CD4-positive, alpha-beta T cell (primary cell): Measurements from ENCODE around the gene DDX4. TPM values are rescaled to one million over a fixed set of nuclear protein-coding genes. Genes with fewer than 3 reads are reported as not detected.

Source experiments
- ATAC-seq: fragments of 200-7000 bp; cut with Tn5 transposase; one replicate; pipeline ENCODE4 v1.10.0; 2022; ENCODE audit warnings: mild to moderate bottlenecking; ENCODE audit not compliant: poor library complexity
- CTCF ChIA-PET: fragments of 350-600 bp; sonication (Branson Sonifier 250); formaldehyde crosslinking; loops from one replicate; lab custom pipeline; 2021; ENCODE audit warnings: antibody characterized with exemption, inconsistent platforms; lab: Charles Lee
- POLR2A ChIA-PET: fragments of 350-600 bp; sonication (Branson Sonifier 250); formaldehyde crosslinking; loops from one replicate; lab custom pipeline; 2021; ENCODE audit warnings: antibody characterized with exemption, inconsistent platforms; lab: Charles Lee
- DNase-seq, 14 experiments: peaks; one replicate each; pipeline ENCODE4 v3.0.0-alpha.2; 2013 to 2020; ENCODE audit warnings: mixed read lengths in 2 of 14
- H3K27ac ChIP-seq, 2 donors: one replicate each; pipeline versions ENCODE4 v1.5.1 to v1.7.0; 2013; ENCODE audit warnings: low read length in 2 of 2, low read depth in 1 of 2, mild to moderate bottlenecking in 1 of 2
- H3K27me3 ChIP-seq, 2 experiments: 1 replicate in 1 of 2; 2 replicates in 1 of 2; pipeline versions ENCODE4 v1.6.1 to v1.7.0; 2013; ENCODE audit warnings: low read length in 2 of 2, control low read depth in 1 of 2, mild to moderate bottlenecking in 1 of 2, moderate library complexity in 1 of 2; ENCODE audit not compliant: insufficient read depth in 2 of 2, control insufficient read depth in 1 of 2
- H3K36me3 ChIP-seq: one replicate; pipeline ENCODE4 v1.6.1; 2013; ENCODE audit warnings: low read length, control low read depth; ENCODE audit not compliant: insufficient read depth
- H3K4me1 ChIP-seq: one replicate; pipeline ENCODE4 v1.6.1; 2013; ENCODE audit warnings: low read length, control low read depth; ENCODE audit not compliant: insufficient read depth
- H3K4me3 ChIP-seq: one replicate; pipeline ENCODE4 v1.5.1; 2013; ENCODE audit warnings: mild to moderate bottlenecking, low read length, moderate library complexity
- H3K9me3 ChIP-seq, 2 experiments: 1 replicate in 1 of 2; 2 replicates in 1 of 2; pipeline versions ENCODE4 v1.6.1 to v1.7.0; 2013; ENCODE audit warnings: low read length in 2 of 2, mild to moderate bottlenecking in 2 of 2, control low read depth in 1 of 2, moderate library complexity in 1 of 2; ENCODE audit not compliant: control insufficient read depth in 1 of 2, insufficient read depth in 1 of 2
- H3K27ac Mint-ChIP-seq: one replicate; pipeline ENCODE4 v1.8.0; 2020; ENCODE audit warnings: mixed read lengths
- H3K27me3 Mint-ChIP-seq: one replicate; pipeline ENCODE4 v1.8.0; 2021; ENCODE audit warnings: mixed read lengths
- H3K36me3 Mint-ChIP-seq: one replicate; pipeline ENCODE4 v1.8.0; 2021; ENCODE audit warnings: low read depth, mixed read lengths
- H3K4me1 Mint-ChIP-seq: one replicate; pipeline ENCODE4 v1.8.0; 2021; ENCODE audit warnings: low read depth, mixed read lengths
- H3K4me3 Mint-ChIP-seq: one replicate; pipeline ENCODE4 v1.8.0; 2020; ENCODE audit warnings: mild to moderate bottlenecking, mixed read lengths
- H3K9me3 Mint-ChIP-seq: one replicate; pipeline ENCODE4 v1.8.0; 2020; ENCODE audit warnings: mixed read lengths
- intact Hi-C, 2 experiments: fragments of 100-400 bp; cut with DNase I in 1 of 2; cut with micrococcal nuclease in 1 of 2; formaldehyde crosslinking; loops; one replicate each; pipeline versions ENCODE4 v1.15.1 to v1.9.0; 2023 to 2025; cut with DNase I, micrococcal nuclease
- total RNA-seq, 174 experiments: library from RNA in 2 of 174; stranded (reverse) in 2 of 174; gene quantifications; one replicate each; pipeline ENCODE4 v1.2.3 and lab custom pipeline; 2021 to 2026
- TF ChIP-seq, protein P1 (sequence below): fragments of 200-600 bp; IDR thresholded peaks from one replicate; pipeline ENCODE4 v1.8.0; 2022; ENCODE audit warnings: antibody characterized with exemption, mild to moderate bottlenecking

Gene DDX4
- total RNA-seq, 2 experiments from 2014 or later: not detected

DNA sequence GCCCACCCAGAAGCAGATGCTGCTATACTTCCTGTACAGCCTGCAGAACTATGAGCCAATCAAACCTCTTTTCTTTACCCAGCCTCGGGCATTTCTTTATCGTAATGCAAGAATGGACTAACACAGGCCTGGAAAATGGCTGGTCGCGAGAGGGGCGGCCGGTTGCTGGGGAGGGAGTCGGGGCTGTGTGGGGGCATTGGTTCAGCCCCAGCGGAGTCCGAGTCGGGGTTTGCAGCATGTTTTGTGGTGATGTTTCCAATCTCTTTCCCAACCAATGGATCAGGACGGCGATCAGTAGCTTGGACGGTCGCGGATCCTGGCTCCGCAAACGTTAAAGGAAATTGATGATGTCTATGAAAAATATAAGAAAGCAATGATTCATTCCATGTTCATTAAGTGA, 94.6 kb downstream of the DDX4 start:
- Mint-ChIP-seq H3K36me3 (no peaks in the 10 kb centered on the region), H3K27ac (no peak overlapping the region), H3K9me3 (no peaks in the 10 kb centered on the region), H3K4me1 (no peaks in the 10 kb centered on the region), H3K27me3 (peaks cover 13% of the 10 kb centered on the region), H3K4me3 (no peak overlapping the region)
- intact Hi-C loops: no loop called here
- ATAC-seq: no peak
- ChIA-PET CTCF (no interaction called here), POLR2A (no interaction called here)
- H3K27ac ChIP-seq: no peak overlapping the region
- H3K27me3 ChIP-seq: peaks cover 0 to 3% of the 10 kb centered on the region in 2 experiments
- no peak for DNase-seq
- TF ChIP-seq, protein P1, sequence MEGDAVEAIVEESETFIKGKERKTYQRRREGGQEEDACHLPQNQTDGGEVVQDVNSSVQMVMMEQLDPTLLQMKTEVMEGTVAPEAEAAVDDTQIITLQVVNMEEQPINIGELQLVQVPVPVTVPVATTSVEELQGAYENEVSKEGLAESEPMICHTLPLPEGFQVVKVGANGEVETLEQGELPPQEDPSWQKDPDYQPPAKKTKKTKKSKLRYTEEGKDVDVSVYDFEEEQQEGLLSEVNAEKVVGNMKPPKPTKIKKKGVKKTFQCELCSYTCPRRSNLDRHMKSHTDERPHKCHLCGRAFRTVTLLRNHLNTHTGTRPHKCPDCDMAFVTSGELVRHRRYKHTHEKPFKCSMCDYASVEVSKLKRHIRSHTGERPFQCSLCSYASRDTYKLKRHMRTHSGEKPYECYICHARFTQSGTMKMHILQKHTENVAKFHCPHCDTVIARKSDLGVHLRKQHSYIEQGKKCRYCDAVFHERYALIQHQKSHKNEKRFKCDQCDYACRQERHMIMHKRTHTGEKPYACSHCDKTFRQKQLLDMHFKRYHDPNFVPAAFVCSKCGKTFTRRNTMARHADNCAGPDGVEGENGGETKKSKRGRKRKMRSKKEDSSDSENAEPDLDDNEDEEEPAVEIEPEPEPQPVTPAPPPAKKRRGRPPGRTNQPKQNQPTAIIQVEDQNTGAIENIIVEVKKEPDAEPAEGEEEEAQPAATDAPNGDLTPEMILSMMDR: no peak
- peaks cover 0 to 7% of the 10 kb centered on the region in 2 experiments for H3K9me3 ChIP-seq
- H3K4me1 ChIP-seq: no peaks in the 10 kb centered on the region
- H3K36me3 ChIP-seq: no peaks in the 10 kb centered on the region
- no peak overlapping the region for H3K4me3 ChIP-seq

DNA sequence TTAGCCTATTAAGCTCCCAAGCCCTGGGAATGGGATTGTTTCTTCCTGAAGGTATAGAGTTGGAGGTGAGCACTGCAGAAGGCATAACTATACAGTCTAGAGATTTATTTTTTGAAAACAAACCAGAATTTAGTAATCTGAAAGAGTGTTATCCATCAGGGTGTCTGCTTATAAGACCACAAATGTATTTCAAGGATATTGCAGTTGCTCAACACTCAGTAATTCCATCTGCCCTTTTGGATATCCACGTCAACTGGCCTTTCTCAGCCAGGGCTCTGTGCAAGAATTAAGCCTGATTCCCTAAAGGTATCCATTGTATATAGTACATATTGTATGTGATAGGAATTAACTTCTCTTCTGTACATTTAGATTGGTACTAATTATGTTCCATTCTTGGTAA, 98.3 kb downstream of the DDX4 start:
- Histone ChIP-seq H3K4me1 (no peaks in the 10 kb centered on the region), H3K27me3 (no peaks in the 10 kb centered on the region), H3K4me3 (no peak overlapping the region), H3K9me3 (peaks cover 0 to 7% of the 10 kb centered on the region in 2 experiments), H3K27ac (no peak overlapping the region), H3K36me3 (no peaks in the 10 kb centered on the region)
- DNase-seq (no peak), ATAC-seq (no peak)
- no peaks in the 10 kb centered on the region for H3K36me3 Mint-ChIP-seq
- TF ChIP-seq, protein P1: no peak
- intact Hi-C loops: no loop called here
- H3K4me3 Mint-ChIP-seq: no peak overlapping the region
- no peaks in the 10 kb centered on the region for H3K9me3 Mint-ChIP-seq
- CTCF ChIA-PET: no interaction called here
- POLR2A ChIA-PET: no interaction called here
- no peaks in the 10 kb centered on the region for H3K4me1 Mint-ChIP-seq
- H3K27ac Mint-ChIP-seq: no peak overlapping the region
- H3K27me3 Mint-ChIP-seq: peaks cover 4% of the 10 kb centered on the region

DNA sequence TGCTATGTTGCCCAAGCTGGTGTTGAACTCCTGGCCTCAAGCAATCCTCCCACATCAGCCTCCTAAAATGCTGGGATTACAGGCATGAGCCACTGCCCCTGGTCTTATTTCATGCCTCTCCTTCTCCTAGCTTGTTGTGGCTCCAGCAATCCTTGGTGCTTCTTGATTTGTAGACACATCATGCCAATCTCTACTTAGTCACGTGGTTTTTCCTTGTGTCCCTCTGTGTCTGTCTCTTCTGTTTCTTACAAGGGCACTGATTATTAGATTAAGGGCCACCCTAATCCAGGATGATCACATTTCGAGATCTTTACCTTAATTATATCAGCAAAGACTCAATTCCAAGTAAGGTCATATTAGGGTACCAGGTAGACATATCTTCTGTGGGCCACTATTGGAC, 104.1 kb downstream of the DDX4 start:
- ATAC-seq (no peak), DNase-seq (no peak)
- H3K4me1 ChIP-seq: no peaks in the 10 kb centered on the region
- no peak overlapping the region for H3K4me3 ChIP-seq
- ChIA-PET CTCF (no interaction called here), POLR2A (no interaction called here)
- no peak overlapping the region for H3K27ac ChIP-seq
- no peaks in the 10 kb centered on the region for H3K9me3 ChIP-seq
- TF ChIP-seq, protein P1: no peak
- intact Hi-C loops: no loop called here
- H3K27me3 Mint-ChIP-seq: no peaks in the 10 kb centered on the region
- no peaks in the 10 kb centered on the region for H3K36me3 Mint-ChIP-seq
- H3K9me3 Mint-ChIP-seq: peaks cover 2% of the 10 kb centered on the region
- no peaks in the 10 kb centered on the region for H3K27me3 ChIP-seq
- H3K27ac Mint-ChIP-seq: no peak overlapping the region
- no peaks in the 10 kb centered on the region for H3K36me3 ChIP-seq
- H3K4me3 Mint-ChIP-seq: no peak overlapping the region
- H3K4me1 Mint-ChIP-seq: no peaks in the 10 kb centered on the region
